Stomach (tissue), 9 donors: ENCODE measurements around the gene HTRA2. TPM values are rescaled to one million over a fixed set of nuclear protein-coding genes. Genes with fewer than 3 reads are reported as not detected.

Experiments used
- DNase-seq, 2 donors: peaks; one replicate each; pipeline versions ENCODE4 v3.0.0 to v3.0.0-alpha.2; 2013 to 2019
- H3K27ac ChIP-seq, 5 donors: fragments of 200-600 bp in 4 of 5; sonication (generic) in 4 of 5; one replicate each; pipeline ENCODE4 v1.5.1; 2013 to 2019; ENCODE audit warnings: mild to moderate bottlenecking in 1 of 5, moderate library complexity in 1 of 5
- H3K27me3 ChIP-seq, 3 donors: fragments of 200-600 bp; sonication (generic); one replicate each; pipeline ENCODE4 v1.5.1; 2017 to 2019; ENCODE audit warnings: mixed run types in 1 of 3
- H3K36me3 ChIP-seq, 4 donors: fragments of 200-600 bp; sonication (generic); 1 replicate in 3 of 4; 2 replicates in 1 of 4; pipeline ENCODE4 v1.5.1; 2016 to 2019
- H3K4me1 ChIP-seq, 4 donors: fragments of 200-600 bp; sonication (generic); one replicate each; pipeline ENCODE4 v1.5.1; 2016 to 2019
- H3K4me3 ChIP-seq, 4 donors: fragments of 200-600 bp; sonication (generic) in 3 of 4; one replicate each; pipeline ENCODE4 v1.5.1; 2016 to 2019; ENCODE audit warnings: mild to moderate bottlenecking in 1 of 4
- H3K9me3 ChIP-seq, 4 donors: fragments of 200-600 bp; sonication (generic); one replicate each; pipeline ENCODE4 v1.5.1; 2016 to 2019
- CTCF ChIP-seq, 7 experiments: fragments of 450-650 bp in 4 of 7; fragments of 200-600 bp in 3 of 7; sonication (generic) in 3 of 7; IDR thresholded peaks; one replicate each; pipeline ENCODE4 v1.5.1; 2016 to 2019; ENCODE audit warnings: antibody characterized with exemption in 7 of 7, control low read depth in 2 of 7, mild to moderate bottlenecking in 1 of 7
- EP300 ChIP-seq: sonication (generic); formaldehyde crosslinking; IDR thresholded peaks from one replicate; pipeline ENCODE4 v1.6.1; 2017; ENCODE audit warnings: antibody characterized with exemption
- POLR2A ChIP-seq, 4 donors: fragments of 450-650 bp; IDR thresholded peaks; one replicate each; pipeline ENCODE4 v1.6.1; 2016; ENCODE audit warnings: antibody characterized with exemption in 4 of 4, control low read depth in 2 of 4, mild to moderate bottlenecking in 1 of 4, moderate library complexity in 1 of 4
- POLR2AphosphoS5 ChIP-seq, 3 donors: sonication (generic); formaldehyde crosslinking; IDR thresholded peaks; one replicate each; pipeline ENCODE4 v1.6.1; 2016; ENCODE audit warnings: antibody characterized with exemption in 3 of 3
- WGBS, 5 donors: extraction: QIAGEN DNeasy Blood & Tissue Kit in 3 of 5; methylation state at CpG; one replicate each; pipeline versions ENCODE4 v1.1.5 to v1.1.7; 2013 to 2018; 5-methylcytosine and 5-hydroxymethylcytosine counted together
- intact Hi-C: fragments of 100-400 bp; cut with DNase I; formaldehyde crosslinking; loops from one replicate; pipeline ENCODE4 v1.15.1; 2023; ENCODE audit warnings: low total_unique reads
- polyA plus RNA-seq, 3 donors: library from polyadenylated mRNA; stranded (reverse); fragments of 200-250 nt; gene quantifications; one replicate each; pipeline ENCODE4 v1.2.3, GENCODE V29; 2013
- total RNA-seq, 5 donors: library from RNA; depleted of rRNA; stranded (reverse); fragments of >200 nt; gene quantifications; one replicate each; pipeline versions ENCODE4 v1.1.0 to v1.2.3, GENCODE V29; 2014 to 2016
- donor health status: healthy with polysubstance abuse.
- donor health status: Bipolar disorder and iron deficiency.
- donor health status: healthy.

Gene HTRA2
- total and polyA plus RNA-seq, 8 donors = 7.6 to 60.0 (median 25.0) TPM

- peaks cover 23 to 52% (median 44%) of the 10 kb centered on the region in 4 donors for H3K36me3 ChIP-seq
Observed at GRCh38 chr2:74528600-74529356, 955 bp upstream of the HTRA2 start.

GRCh38 chr2:74530239-74531187 is 780 bp downstream of the HTRA2 start:
- Histone ChIP-seq H3K9me3 (no peaks in the 10 kb centered on the region), H3K4me3 (peak overlapping the region; percentile 78 to 94 (median 92)), H3K27me3 (no peaks in the 10 kb centered on the region), H3K27ac (peak overlapping the region; percentile 68 to 96 (median 91)), H3K36me3 (peaks cover 23 to 57% (median 45%) of the 10 kb centered on the region in 4 donors), H3K4me1 (peaks cover 25 to 50% (median 35%) of the 10 kb centered on the region in 4 donors)
- intact Hi-C loops = loop anchor here (10.0 kb wide), 1 partner anchor 54 kb away; no protein-coding TSS in a partner anchor
- no peak for TF ChIP-seq CTCF (IDR thresholded peaks at IDR 0.05)
- no peak for TF ChIP-seq EP300
- TF ChIP-seq POLR2AphosphoS5 (IDR thresholded peaks at IDR 0.05) = no peak
- TF ChIP-seq POLR2A (IDR thresholded peaks at IDR 0.05) = no peak
- WGBS, 5 donors = 1 to 3% (median 2%) methylated on average over 24 to 54 of the region's 54 CpGs
- DNase-seq = peak; percentile 41 to 76

More at GRCh38 chr2:74528600-74529356, 955 bp upstream of the HTRA2 start:
- Histone ChIP-seq H3K27me3 (no peaks in the 10 kb centered on the region), H3K4me1 (peaks cover 25 to 53% (median 35%) of the 10 kb centered on the region in 4 donors), H3K27ac (peak overlapping the region; percentile 68 to 96 (median 91)), H3K9me3 (no peaks in the 10 kb centered on the region), H3K4me3 (peak overlapping the region; percentile 78 to 94 (median 92))
- DNase-seq = no peak
- TF ChIP-seq POLR2A (IDR thresholded peaks at IDR 0.05) (no peak), EP300 (no peak), POLR2AphosphoS5 (IDR thresholded peaks at IDR 0.05) (no peak), CTCF (IDR thresholded peaks at IDR 0.05) (no peak)
- intact Hi-C loops = no loop called here
- WGBS, 5 donors = 14 to 17% (median 14%) methylated on average over 24 to 29 of the region's 29 CpGs

- no peak overlapping the region for H3K4me3 ChIP-seq
- DNase-seq = no peak
- peaks cover 16 to 46% (median 35%) of the 10 kb centered on the region in 4 donors for H3K36me3 ChIP-seq
- WGBS, 5 donors = 86 to 92% (median 88%) methylated on average over 7 of the region's 7 CpGs
- H3K27ac ChIP-seq = no peak overlapping the region
- H3K4me1 ChIP-seq = peaks cover 25 to 41% (median 35%) of the 10 kb centered on the region in 4 donors
- no peaks in the 10 kb centered on the region for H3K27me3 ChIP-seq
- no peaks in the 10 kb centered on the region for H3K9me3 ChIP-seq
- intact Hi-C loops = loop anchor here (10.0 kb wide), 1 partner anchor 53 kb away; no protein-coding TSS in a partner anchor
- TF ChIP-seq CTCF (IDR thresholded peaks at IDR 0.05) = no peak
- TF ChIP-seq EP300 = no peak
- no peak for TF ChIP-seq POLR2AphosphoS5 (IDR thresholded peaks at IDR 0.05)
- no peak for TF ChIP-seq POLR2A (IDR thresholded peaks at IDR 0.05)
Observed at GRCh38 chr2:74531666-74532065, 1.9 kb downstream of the HTRA2 start.

GRCh38 chr2:74532222-74532621 is 2.5 kb downstream of the HTRA2 start:
- Histone ChIP-seq H3K36me3 (peaks cover 10 to 40% (median 29%) of the 10 kb centered on the region in 4 donors), H3K9me3 (no peaks in the 10 kb centered on the region), H3K4me3 (no peak overlapping the region), H3K27me3 (no peaks in the 10 kb centered on the region), H3K4me1 (peaks cover 25 to 41% (median 34%) of the 10 kb centered on the region in 4 donors), H3K27ac (no peak overlapping the region)
- peak in 1 of 2 donors; percentile 63 for DNase-seq
- peak in 2 of 7 experiments; percentile 8 to 11 for TF ChIP-seq CTCF (IDR thresholded peaks at IDR 0.05)
- TF ChIP-seq POLR2A (IDR thresholded peaks at IDR 0.05) = no peak
- intact Hi-C loops = loop anchor here (10.0 kb wide), 1 partner anchor 53 kb away; no protein-coding TSS in a partner anchor
